ENCODE measurements around the gene FAN1.

Gene FAN1

GRCh38 chr15:30956216-30957124 lies 52.8 kb downstream of the FAN1 start:
- DNase-seq (ENCODE audit: extremely low read depth, low read depth) = no peak
- TF ChIP-seq CTCF (IDR thresholded peaks at IDR 0.05; ENCODE audit: low read depth, low read length) = no peak

GRCh38 chr15:30958219-30958618 lies 54.5 kb downstream of the FAN1 start:
- DNase-seq (ENCODE audit: extremely low read depth, low read depth) = no peak
- no peak for TF ChIP-seq CTCF (IDR thresholded peaks at IDR 0.05; ENCODE audit: low read depth, low read length)

GRCh38 chr15:30962079-30962478 lies 58.4 kb downstream of the FAN1 start:
- DNase-seq (ENCODE audit: extremely low read depth, low read depth) = no peak
- no peak for TF ChIP-seq CTCF (IDR thresholded peaks at IDR 0.05; ENCODE audit: low read depth, low read length)

- no peak for TF ChIP-seq CTCF (IDR thresholded peaks at IDR 0.05; ENCODE audit: low read depth, low read length)
These were observed 58.9 kb downstream of the FAN1 start for GRCh38 chr15:30962659-30963058.

GRCh38 chr15:30963681-30964080 lies 60.0 kb downstream of the FAN1 start:
- no peak for TF ChIP-seq CTCF (IDR thresholded peaks at IDR 0.05; ENCODE audit: low read depth, low read length)
- DNase-seq (ENCODE audit: extremely low read depth, low read depth) = no peak

More at GRCh38 chr15:30962659-30963058, 58.9 kb downstream of the FAN1 start:
- DNase-seq (ENCODE audit: extremely low read depth, low read depth) = no peak

- no peak for TF ChIP-seq CTCF (IDR thresholded peaks at IDR 0.05; ENCODE audit: low read depth, low read length)
- DNase-seq (ENCODE audit: extremely low read depth, low read depth) = no peak
These were observed 66.0 kb downstream of the FAN1 start for GRCh38 chr15:30969724-30970123.

- no peak for TF ChIP-seq CTCF (IDR thresholded peaks at IDR 0.05; ENCODE audit: low read depth, low read length)
- no peak for DNase-seq (ENCODE audit: extremely low read depth, low read depth)
These were observed 69.7 kb downstream of the FAN1 start for GRCh38 chr15:30973379-30973778.
